Measurements from ENCODE around the gene DBNL. TPM values are rescaled to one million over a fixed set of nuclear protein-coding genes. Genes with fewer than 3 reads are reported as not detected.

The DBNL gene
- total RNA-seq, 1 donor from 2014 or later = 33.1 TPM

DNA sequence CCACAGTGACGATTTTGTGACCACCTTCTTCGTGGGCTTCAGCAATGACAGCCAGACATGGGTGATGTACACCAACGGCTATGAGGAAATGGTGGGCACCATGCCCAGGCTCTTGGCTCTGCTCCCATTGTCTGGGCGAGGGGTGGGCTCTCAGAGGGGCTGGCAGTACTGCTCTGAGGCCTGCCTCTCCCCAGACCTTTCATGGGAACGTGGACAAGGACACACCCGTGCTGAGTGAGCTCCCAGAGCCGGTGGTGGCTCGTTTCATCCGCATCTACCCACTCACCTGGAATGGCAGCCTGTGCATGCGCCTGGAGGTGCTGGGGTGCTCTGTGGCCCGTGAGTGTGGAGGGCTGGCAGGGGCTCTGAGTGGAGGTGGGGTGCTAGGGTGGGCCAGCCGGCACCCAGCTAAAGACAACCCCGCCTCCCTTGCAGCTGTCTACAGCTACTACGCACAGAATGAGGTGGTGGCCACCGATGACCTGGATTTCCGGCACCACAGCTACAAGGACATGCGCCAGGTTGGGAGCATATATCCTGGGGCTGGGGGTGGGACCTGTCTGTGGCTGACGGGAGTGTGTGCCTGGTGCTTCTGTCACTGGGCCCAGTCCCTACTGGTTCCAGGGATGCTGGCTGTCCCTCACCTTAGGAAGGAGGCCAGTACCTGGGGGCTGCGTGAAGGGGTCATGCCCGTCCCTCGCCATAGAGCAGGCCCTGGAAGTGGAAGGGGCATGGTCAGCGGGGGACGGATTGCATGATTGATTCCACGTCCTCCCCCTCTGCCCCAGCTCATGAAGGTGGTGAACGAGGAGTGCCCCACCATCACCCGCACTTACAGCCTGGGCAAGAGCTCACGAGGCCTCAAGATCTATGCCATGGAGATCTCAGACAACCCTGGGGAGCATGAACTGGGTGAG, 66.5 kb downstream of the DBNL start:
- H3K4me3 ChIP-seq = no peak overlapping the region
- H3K4me1 ChIP-seq = peaks cover 22% of the 10 kb centered on the region
- TF ChIP-seq, protein P1, sequence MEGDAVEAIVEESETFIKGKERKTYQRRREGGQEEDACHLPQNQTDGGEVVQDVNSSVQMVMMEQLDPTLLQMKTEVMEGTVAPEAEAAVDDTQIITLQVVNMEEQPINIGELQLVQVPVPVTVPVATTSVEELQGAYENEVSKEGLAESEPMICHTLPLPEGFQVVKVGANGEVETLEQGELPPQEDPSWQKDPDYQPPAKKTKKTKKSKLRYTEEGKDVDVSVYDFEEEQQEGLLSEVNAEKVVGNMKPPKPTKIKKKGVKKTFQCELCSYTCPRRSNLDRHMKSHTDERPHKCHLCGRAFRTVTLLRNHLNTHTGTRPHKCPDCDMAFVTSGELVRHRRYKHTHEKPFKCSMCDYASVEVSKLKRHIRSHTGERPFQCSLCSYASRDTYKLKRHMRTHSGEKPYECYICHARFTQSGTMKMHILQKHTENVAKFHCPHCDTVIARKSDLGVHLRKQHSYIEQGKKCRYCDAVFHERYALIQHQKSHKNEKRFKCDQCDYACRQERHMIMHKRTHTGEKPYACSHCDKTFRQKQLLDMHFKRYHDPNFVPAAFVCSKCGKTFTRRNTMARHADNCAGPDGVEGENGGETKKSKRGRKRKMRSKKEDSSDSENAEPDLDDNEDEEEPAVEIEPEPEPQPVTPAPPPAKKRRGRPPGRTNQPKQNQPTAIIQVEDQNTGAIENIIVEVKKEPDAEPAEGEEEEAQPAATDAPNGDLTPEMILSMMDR (IDR thresholded peaks at IDR 0.05; ENCODE audit: borderline replicate concordance) = no peak
- H3K27me3 ChIP-seq (ENCODE audit: low read depth) = no peaks in the 10 kb centered on the region
- no peaks in the 10 kb centered on the region for H3K9me3 ChIP-seq (replicated peaks)
- peaks cover 9% of the 10 kb centered on the region for H3K36me3 ChIP-seq
- DNase-seq = no peak
- no peak overlapping the region for H3K27ac ChIP-seq (replicated peaks)
- intact Hi-C loops (cut with micrococcal nuclease) = no loop called here

Small RNA genes within 50 kb of the gene (microRNA-seq; reads per million reads assigned to microRNA genes)
- gene MIR6837 = not detected
- gene MIR6838 = 2.5 reads per million

Other genes starting within 250 kb of the DBNL start
- 167 TPM for gene MRPS24, start 175.2 kb upstream of the DBNL start, total RNA-seq
- gene URGCP, start 138.1 kb upstream of the DBNL start, total RNA-seq = 39.6 TPM
- gene UBE2D4, start 118.3 kb upstream of the DBNL start, total RNA-seq = 44.9 TPM
- not detected for gene SPDYE1, start 46.8 kb upstream of the DBNL start, total RNA-seq
- 671 TPM for gene PGAM2, start 20.9 kb downstream of the DBNL start, total RNA-seq
- gene POLM, start 37.8 kb downstream of the DBNL start, total RNA-seq = 12.4 TPM
- 20.5 TPM for gene AEBP1, start 59.6 kb downstream of the DBNL start, total RNA-seq
- gene POLD2, start 78.8 kb downstream of the DBNL start, total RNA-seq = 78.0 TPM
- 518 TPM for gene MYL7, start 96.6 kb downstream of the DBNL start, total RNA-seq
- 0.49 TPM for gene GCK, start 144.7 kb downstream of the DBNL start, total RNA-seq
- gene YKT6, start 156.3 kb downstream of the DBNL start, total RNA-seq = 53.3 TPM